ENCODE results near the gene ZNF639.

Gene ZNF639

GRCh38 chr3:179279837-179280236 is 43.0 kb upstream of the ZNF639 start:
- no peak for DNase-seq (ENCODE audit: low read depth, low spot score)
- ChIA-PET CTCF (interaction anchor here (0.7 to 1.6 kb wide), 3 partner anchors 14 to 175 kb away, joined by 3 read pairs; no protein-coding TSS in a partner anchor), POLR2A (no interaction called here)
- H3K4me3 ChIP-seq (ENCODE audit: low read depth, low read length), result no peak overlapping the region
- TF ChIP-seq CTCF (IDR thresholded peaks at IDR 0.05; ENCODE audit: insufficient read depth, low read length, missing control alignments), result no peak

- POLR2A ChIA-PET, result no interaction called here
- CTCF ChIA-PET, result no interaction called here
- DNase-seq (ENCODE audit: low read depth, low spot score), result no peak
- TF ChIP-seq CTCF (IDR thresholded peaks at IDR 0.05; ENCODE audit: insufficient read depth, low read length, missing control alignments), result no peak
- no peak overlapping the region for H3K4me3 ChIP-seq (ENCODE audit: low read depth, low read length)
Measured at GRCh38 chr3:179281825-179282224, 41.0 kb upstream of the ZNF639 start.

GRCh38 chr3:179286331-179286730 is 36.5 kb upstream of the ZNF639 start:
- TF ChIP-seq CTCF (IDR thresholded peaks at IDR 0.05; ENCODE audit: insufficient read depth, low read length, missing control alignments), result no peak
- ChIA-PET POLR2A (no interaction called here), CTCF (interaction anchor here (0.9 kb wide), 1 partner anchor 270 kb away, joined by 3 read pairs; no protein-coding TSS in a partner anchor)
- H3K4me3 ChIP-seq (ENCODE audit: low read depth, low read length), result no peak overlapping the region
- DNase-seq (ENCODE audit: low read depth, low spot score), result no peak

GRCh38 chr3:179288845-179289244 is 34.0 kb upstream of the ZNF639 start:
- DNase-seq (ENCODE audit: low read depth, low spot score), result no peak
- H3K4me3 ChIP-seq (ENCODE audit: low read depth, low read length), result no peak overlapping the region
- ChIA-PET POLR2A (no interaction called here), CTCF (interaction anchor here (0.8 to 1.4 kb wide), 2 partner anchors 17 to 273 kb away, joined by 4 to 5 read pairs; no protein-coding TSS in a partner anchor)
- no peak for TF ChIP-seq CTCF (IDR thresholded peaks at IDR 0.05; ENCODE audit: insufficient read depth, low read length, missing control alignments)

GRCh38 chr3:179289295-179289694 is 33.5 kb upstream of the ZNF639 start:
- CTCF ChIA-PET, result interaction anchor here (0.8 to 1.4 kb wide), 2 partner anchors 17 to 274 kb away, joined by 4 to 5 read pairs; no protein-coding TSS in a partner anchor
- POLR2A ChIA-PET, result no interaction called here
- DNase-seq (ENCODE audit: low read depth, low spot score), result no peak
- H3K4me3 ChIP-seq (ENCODE audit: low read depth, low read length), result no peak overlapping the region
- no peak for TF ChIP-seq CTCF (IDR thresholded peaks at IDR 0.05; ENCODE audit: insufficient read depth, low read length, missing control alignments)

- POLR2A ChIA-PET, result no interaction called here
- CTCF ChIA-PET, result interaction anchor here (0.8 to 1.6 kb wide), 3 partner anchors 20 to 277 kb away, joined by 3 read pairs; no protein-coding TSS in a partner anchor
- TF ChIP-seq CTCF (IDR thresholded peaks at IDR 0.05; ENCODE audit: insufficient read depth, low read length, missing control alignments), result no peak
- DNase-seq (ENCODE audit: low read depth, low spot score), result no peak
- no peak overlapping the region for H3K4me3 ChIP-seq (ENCODE audit: low read depth, low read length)
Measured at GRCh38 chr3:179292450-179292849, 30.4 kb upstream of the ZNF639 start.

Measured in AG04449 (cell line).